Hippocampal formation (tissue), 2 donors: Measurements from ENCODE around the gene TMCO5A.
"Not testable (repeated sequence)": the region's sequence is repeated elsewhere in the genome, so short reads cannot be mapped to it uniquely, and the experiment has no call there.

Experiments
- DNase-seq, 2 donors: peaks; one replicate each; lab custom pipeline; 2025; lab: John Stamatoyannopoulos, UW

Gene TMCO5A

GRCh38 chr15:37934340-37934739 lies at the start of gene TMCO5A:
Gene TMCO5A (plus strand): TSS chr15:37934640. CDS start chr15:37936324, 1,684 bp downstream.
- DNase-seq: no peak

GRCh38 chr15:37885651-37886050 lies 48.8 kb upstream of the TMCO5A start:
- DNase-seq: no peak

GRCh38 chr15:37888356-37888755 lies 46.1 kb upstream of the TMCO5A start:
- no peak for DNase-seq

- peak; percentile 7 to 86 for DNase-seq
These were observed 42.6 kb upstream of the TMCO5A start for GRCh38 chr15:37891766-37892368.

GRCh38 chr15:37893309-37893708 lies 41.1 kb upstream of the TMCO5A start:
- DNase-seq: no peak

- DNase-seq: no peak
These were observed 36.1 kb upstream of the TMCO5A start for GRCh38 chr15:37898362-37898761.

- no peak for DNase-seq
These were observed 33.9 kb upstream of the TMCO5A start for GRCh38 chr15:37900326-37901221.

- no peak for DNase-seq
These were observed 32.3 kb upstream of the TMCO5A start for GRCh38 chr15:37902126-37902525.

- no peak for DNase-seq
These were observed 30.4 kb upstream of the TMCO5A start for GRCh38 chr15:37903919-37904625.

- no peak for DNase-seq
These were observed 27.3 kb upstream of the TMCO5A start for GRCh38 chr15:37907136-37907535.

GRCh38 chr15:37921527-37922385 lies 12.7 kb upstream of the TMCO5A start:
- no peak for DNase-seq

- DNase-seq: no peak
These were observed 8.3 kb upstream of the TMCO5A start for GRCh38 chr15:37926136-37926535.

GRCh38 chr15:37929238-37929637 lies 5.2 kb upstream of the TMCO5A start:
- no peak for DNase-seq

- no peak for DNase-seq
These were observed 3.1 kb upstream of the TMCO5A start for GRCh38 chr15:37931321-37931720.

GRCh38 chr15:37931868-37932267 lies 2.6 kb upstream of the TMCO5A start:
- DNase-seq: no peak

GRCh38 chr15:37932549-37932948 lies 1.9 kb upstream of the TMCO5A start:
- no peak for DNase-seq

- DNase-seq: no peak
These were observed 774 bp upstream of the TMCO5A start for GRCh38 chr15:37933666-37934065.

- DNase-seq: no peak
These were observed 6.4 kb downstream of the TMCO5A start for GRCh38 chr15:37940876-37941275.

- DNase-seq: no peak
These were observed 7.3 kb downstream of the TMCO5A start for GRCh38 chr15:37941779-37942178.

GRCh38 chr15:37951999-37952398 lies 17.6 kb downstream of the TMCO5A start:
- no peak for DNase-seq

- not testable (repeated sequence) for DNase-seq
These were observed 26.3 kb downstream of the TMCO5A start for GRCh38 chr15:37960742-37961141.

GRCh38 chr15:37967788-37968187 lies 33.3 kb downstream of the TMCO5A start:
- DNase-seq: no peak
